Gastroesophageal sphincter (tissue), 4 donors: ENCODE results near the gene PKHD1. TPM values are rescaled to one million over a fixed set of nuclear protein-coding genes. Genes with fewer than 3 reads are reported as not detected.

Experiments
- ATAC-seq: fragments of 150-250 bp; one replicate; pipeline ENCODE4 v1.9.1; 2016; ENCODE audit warnings: mild to moderate bottlenecking, moderate library complexity
- H3K27ac ChIP-seq, 4 donors: fragments of 200-600 bp; sonication (generic) in 3 of 4; 1 replicate in 3 of 4; 2 replicates in 1 of 4; pipeline ENCODE4 v1.5.1; 2016 to 2019
- H3K27me3 ChIP-seq: fragments of 200-600 bp; sonication (generic); one replicate; pipeline ENCODE4 v1.5.1; 2019
- H3K36me3 ChIP-seq, 2 donors: fragments of 200-600 bp; sonication (generic); one replicate each; pipeline ENCODE4 v1.5.1; 2019; ENCODE audit warnings: control low read depth in 1 of 2
- H3K4me1 ChIP-seq, 3 donors: fragments of 200-600 bp; sonication (generic); 1 replicate in 2 of 3; 2 replicates in 1 of 3; pipeline ENCODE4 v1.5.1; 2016 to 2019; ENCODE audit warnings: control low read depth in 2 of 3
- H3K4me3 ChIP-seq, 2 donors: fragments of 200-600 bp; sonication (generic); one replicate each; pipeline ENCODE4 v1.5.1; 2019; ENCODE audit warnings: mild to moderate bottlenecking in 1 of 2, moderate library complexity in 1 of 2
- H3K9me3 ChIP-seq, 3 donors: fragments of 200-600 bp; sonication (generic); one replicate each; pipeline ENCODE4 v1.5.1; 2017 to 2019; ENCODE audit warnings: control low read depth in 2 of 3
- EP300 ChIP-seq: sonication (generic); formaldehyde crosslinking; IDR thresholded peaks from one replicate; pipeline ENCODE4 v1.6.1; 2017; ENCODE audit warnings: antibody characterized with exemption, mild to moderate bottlenecking
- POLR2A ChIP-seq, 2 donors: fragments of 450-650 bp; IDR thresholded peaks; one replicate each; pipeline ENCODE4 v1.6.1; 2017; ENCODE audit warnings: antibody characterized with exemption in 2 of 2, mild to moderate bottlenecking in 2 of 2, moderate library complexity in 1 of 2
- POLR2AphosphoS5 ChIP-seq: sonication (generic); formaldehyde crosslinking; IDR thresholded peaks from one replicate; pipeline ENCODE4 v1.6.1; 2017; ENCODE audit warnings: antibody characterized with exemption
- WGBS, 2 donors: methylation state at CpG; one replicate each; pipeline ENCODE4 v1.1.5; 2018; ENCODE audit warnings: low coverage in 1 of 2; 5-methylcytosine and 5-hydroxymethylcytosine counted together
- total RNA-seq, 4 donors: library from RNA; depleted of rRNA; stranded (reverse); fragments of >200 nt; gene quantifications; one replicate each; pipeline ENCODE4 v1.1.0, GENCODE V29; 2016
- TF ChIP-seq, protein P1 (sequence below), 4 experiments: fragments of 200-600 bp in 2 of 4; fragments of 450-650 bp in 2 of 4; sonication (generic) in 1 of 4; IDR thresholded peaks; one replicate each; pipeline ENCODE4 v1.5.1; 2017 to 2019; ENCODE audit warnings: antibody characterized with exemption in 4 of 4, mild to moderate bottlenecking in 2 of 4, moderate library complexity in 2 of 4

PKHD1 gene
- total RNA-seq, 4 donors from 2014 or later, result under 0.01 TPM; not detected in 3

DNA sequence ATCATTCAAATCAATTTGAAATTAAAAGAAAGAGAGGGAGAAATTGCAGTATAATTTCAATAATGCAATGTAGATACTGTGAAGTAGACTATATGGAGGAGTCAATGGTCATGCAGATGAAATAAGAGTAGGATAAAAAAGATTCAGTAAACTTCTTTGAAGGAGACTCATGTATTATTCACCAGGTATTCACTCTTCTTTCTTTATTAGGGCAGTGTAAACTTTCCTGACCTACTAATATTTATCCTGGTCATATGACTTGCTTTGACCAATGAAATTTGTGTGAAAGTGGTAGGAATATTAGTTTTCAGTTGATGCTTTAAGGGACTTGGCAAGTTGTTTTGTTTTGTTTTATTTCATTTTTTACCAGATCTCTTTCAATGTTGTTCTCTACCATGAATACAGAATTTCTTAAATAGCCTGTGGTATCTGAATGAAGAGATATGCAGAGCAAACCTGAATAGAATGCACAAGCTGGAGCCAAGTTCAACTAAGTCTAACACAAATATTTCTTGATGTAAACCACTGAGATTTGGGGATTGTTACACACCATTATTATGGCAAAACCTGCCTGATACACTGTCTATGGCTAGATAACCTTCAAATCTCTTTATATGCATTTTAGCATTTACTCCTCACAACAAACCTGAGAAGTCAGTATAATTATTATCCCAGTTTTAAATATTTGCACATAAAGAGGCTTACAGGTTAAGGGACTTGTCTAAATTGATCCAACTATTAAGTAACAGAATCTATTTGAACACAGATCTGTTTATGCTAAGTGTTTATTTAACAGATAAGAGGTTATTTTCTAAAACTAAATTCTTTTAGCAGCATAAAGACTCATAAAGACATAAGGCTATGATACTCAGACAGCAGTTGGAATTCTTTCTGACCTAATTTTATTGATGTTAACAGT is 311.2 kb downstream of the PKHD1 start:
- H3K27me3 ChIP-seq, result no peaks in the 10 kb centered on the region
- no peak overlapping the region for H3K27ac ChIP-seq
- no peaks in the 10 kb centered on the region for H3K4me1 ChIP-seq
- TF ChIP-seq POLR2A (IDR thresholded peaks at IDR 0.05) (no peak), EP300 (no peak), POLR2AphosphoS5 (no peak)
- TF ChIP-seq, protein P1, sequence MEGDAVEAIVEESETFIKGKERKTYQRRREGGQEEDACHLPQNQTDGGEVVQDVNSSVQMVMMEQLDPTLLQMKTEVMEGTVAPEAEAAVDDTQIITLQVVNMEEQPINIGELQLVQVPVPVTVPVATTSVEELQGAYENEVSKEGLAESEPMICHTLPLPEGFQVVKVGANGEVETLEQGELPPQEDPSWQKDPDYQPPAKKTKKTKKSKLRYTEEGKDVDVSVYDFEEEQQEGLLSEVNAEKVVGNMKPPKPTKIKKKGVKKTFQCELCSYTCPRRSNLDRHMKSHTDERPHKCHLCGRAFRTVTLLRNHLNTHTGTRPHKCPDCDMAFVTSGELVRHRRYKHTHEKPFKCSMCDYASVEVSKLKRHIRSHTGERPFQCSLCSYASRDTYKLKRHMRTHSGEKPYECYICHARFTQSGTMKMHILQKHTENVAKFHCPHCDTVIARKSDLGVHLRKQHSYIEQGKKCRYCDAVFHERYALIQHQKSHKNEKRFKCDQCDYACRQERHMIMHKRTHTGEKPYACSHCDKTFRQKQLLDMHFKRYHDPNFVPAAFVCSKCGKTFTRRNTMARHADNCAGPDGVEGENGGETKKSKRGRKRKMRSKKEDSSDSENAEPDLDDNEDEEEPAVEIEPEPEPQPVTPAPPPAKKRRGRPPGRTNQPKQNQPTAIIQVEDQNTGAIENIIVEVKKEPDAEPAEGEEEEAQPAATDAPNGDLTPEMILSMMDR (IDR thresholded peaks at IDR 0.05), result no peak
- H3K36me3 ChIP-seq, result no peaks in the 10 kb centered on the region
- no peak overlapping the region for H3K4me3 ChIP-seq
- no peak for ATAC-seq
- H3K9me3 ChIP-seq, result no peaks in the 10 kb centered on the region

DNA sequence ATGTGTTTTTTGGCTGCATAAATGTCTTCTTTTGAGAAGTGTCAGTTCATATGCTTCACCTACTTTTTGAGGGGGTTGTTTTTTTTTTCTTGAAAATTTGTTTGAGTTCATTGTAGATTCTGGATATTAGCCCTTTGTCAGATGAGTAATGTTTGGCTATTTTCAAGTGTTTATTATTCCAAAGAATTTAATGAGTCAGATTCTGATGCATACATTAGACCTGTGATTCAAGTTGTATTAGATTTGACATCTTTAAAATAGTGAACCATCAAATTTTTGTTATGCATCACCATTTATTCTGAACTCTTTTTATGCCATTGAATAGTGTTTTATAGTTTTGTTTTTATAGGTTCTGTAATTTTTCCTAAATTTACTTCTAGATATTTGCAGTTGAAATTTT is 319.3 kb downstream of the PKHD1 start:
- Histone ChIP-seq H3K4me1 (no peaks in the 10 kb centered on the region), H3K9me3 (no peaks in the 10 kb centered on the region), H3K27me3 (no peaks in the 10 kb centered on the region), H3K4me3 (no peak overlapping the region), H3K27ac (no peak overlapping the region), H3K36me3 (no peaks in the 10 kb centered on the region)
- no peak for ATAC-seq
- TF ChIP-seq, protein P1 (IDR thresholded peaks at IDR 0.05), result no peak
- TF ChIP-seq EP300, result no peak

DNA sequence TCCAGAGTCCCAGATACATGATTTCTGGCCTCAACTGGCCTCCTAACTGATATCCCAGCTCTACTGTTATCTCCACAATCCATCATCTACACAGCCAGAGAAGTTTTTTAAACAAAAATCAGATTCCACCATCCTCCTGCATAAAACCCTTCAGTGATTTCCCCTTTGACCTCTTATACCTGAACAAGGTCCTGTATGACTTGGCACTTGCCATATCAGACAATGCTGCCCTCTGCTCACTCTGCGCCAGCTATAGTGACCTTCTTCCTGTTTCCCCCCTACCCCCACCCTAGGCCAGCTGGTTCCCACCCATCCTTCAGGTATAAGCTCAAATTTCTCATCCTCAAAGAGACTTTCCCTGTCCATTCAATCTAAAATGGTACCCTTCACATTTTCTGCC is 322.2 kb downstream of the PKHD1 start:
- Histone ChIP-seq H3K27me3 (no peaks in the 10 kb centered on the region), H3K9me3 (no peaks in the 10 kb centered on the region), H3K4me1 (no peaks in the 10 kb centered on the region), H3K36me3 (no peaks in the 10 kb centered on the region), H3K4me3 (no peak overlapping the region), H3K27ac (no peak overlapping the region)
- 75 to 100% methylated on average over 1 of the region's 1 CpG for WGBS, 2 donors
- TF ChIP-seq, protein P1 (IDR thresholded peaks at IDR 0.05), result no peak
- TF ChIP-seq EP300 (no peak), POLR2A (IDR thresholded peaks at IDR 0.05) (no peak), POLR2AphosphoS5 (no peak)
- ATAC-seq, result no peak

DNA sequence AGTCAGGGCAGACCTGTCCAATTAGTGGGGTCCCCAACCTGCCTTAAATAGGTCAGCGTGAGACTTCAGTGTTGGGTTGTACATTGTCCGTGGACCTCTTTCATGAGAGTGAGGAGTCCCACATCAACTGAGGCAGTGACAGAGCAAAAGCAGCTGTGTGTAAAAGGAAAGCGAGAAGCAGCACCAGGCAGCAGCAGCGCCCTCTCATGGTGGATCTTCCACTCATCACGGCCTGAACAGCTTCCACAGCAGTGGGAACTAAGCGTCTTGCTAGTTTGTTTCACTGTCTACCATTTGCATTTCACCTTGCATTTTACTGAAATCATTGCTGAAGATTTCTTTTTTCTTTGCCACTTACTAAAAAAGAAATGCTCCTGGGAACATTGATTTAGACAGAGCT is 333.8 kb downstream of the PKHD1 start:
- H3K4me1 ChIP-seq, result no peaks in the 10 kb centered on the region
- no peaks in the 10 kb centered on the region for H3K27me3 ChIP-seq
- no peaks in the 10 kb centered on the region for H3K9me3 ChIP-seq
- no peak for ATAC-seq
- no peak overlapping the region for H3K27ac ChIP-seq
- TF ChIP-seq, protein P1 (IDR thresholded peaks at IDR 0.05), result no peak
- no peak for TF ChIP-seq POLR2A (IDR thresholded peaks at IDR 0.05)
- TF ChIP-seq POLR2AphosphoS5, result no peak
- no peak for TF ChIP-seq EP300
- 35 to 39% methylated on average over 5 to 6 of the region's 6 CpGs for WGBS, 2 donors
- H3K4me3 ChIP-seq, result no peak overlapping the region
- no peaks in the 10 kb centered on the region for H3K36me3 ChIP-seq

DNA sequence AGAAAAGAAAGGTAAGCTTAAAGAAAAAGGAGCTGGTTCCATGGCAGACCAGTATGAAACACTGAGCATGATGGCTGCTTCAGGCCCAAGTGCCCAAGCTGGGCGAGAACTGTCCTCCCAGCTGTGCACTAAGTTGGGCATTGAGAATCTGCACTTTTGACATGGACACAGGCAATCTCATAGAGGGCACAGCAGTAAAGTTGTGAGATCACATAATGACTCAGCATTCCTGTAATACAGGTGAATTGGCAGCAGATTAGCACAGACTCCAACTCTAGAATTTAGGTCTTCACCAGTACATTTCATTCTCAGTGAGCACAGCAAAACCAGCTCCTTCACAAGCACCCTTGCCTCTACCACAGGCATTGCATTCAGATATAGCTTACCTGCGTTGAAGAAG is 343.4 kb downstream of the PKHD1 start:
- WGBS, 2 donors, result 83 to 89% methylated on average over 1 of the region's 2 CpGs

More for the DNA sequence above, 343.4 kb downstream of the PKHD1 start:
- no peak for ATAC-seq
- TF ChIP-seq POLR2AphosphoS5 (no peak), EP300 (no peak), POLR2A (IDR thresholded peaks at IDR 0.05) (no peak)
- TF ChIP-seq, protein P1 (IDR thresholded peaks at IDR 0.05), result no peak
- Histone ChIP-seq H3K27me3 (no peaks in the 10 kb centered on the region), H3K27ac (no peak overlapping the region), H3K36me3 (no peaks in the 10 kb centered on the region), H3K4me3 (no peak overlapping the region), H3K4me1 (no peaks in the 10 kb centered on the region), H3K9me3 (no peaks in the 10 kb centered on the region)
